UCSD-AML1 (cell line): ENCODE results near the gene PRUNE2.
"Not testable (repeated sequence)": the region's sequence is repeated elsewhere in the genome, so short reads cannot be mapped to it uniquely, and the experiment has no call there.

Experiments
- DNase-seq: peaks from one replicate; lab custom pipeline; 2025; ENCODE audit not compliant: unreplicated experiment; lab: John Stamatoyannopoulos, UW

The PRUNE2 gene

GRCh38 chr9:76868897-76869296 is 37.0 kb downstream of the PRUNE2 start:
- DNase-seq, result no peak

GRCh38 chr9:76866689-76867088 is 39.2 kb downstream of the PRUNE2 start:
- no peak for DNase-seq

- DNase-seq, result no peak
Measured at GRCh38 chr9:76863832-76864231, 42.1 kb downstream of the PRUNE2 start.

GRCh38 chr9:76859860-76860259 is 46.1 kb downstream of the PRUNE2 start:
- no peak for DNase-seq

- DNase-seq, result not testable (repeated sequence)
Measured at GRCh38 chr9:76858248-76858647, 47.7 kb downstream of the PRUNE2 start.

GRCh38 chr9:76856016-76856415 is 49.9 kb downstream of the PRUNE2 start:
- DNase-seq, result no peak

GRCh38 chr9:76855015-76855414 is 50.9 kb downstream of the PRUNE2 start:
- no peak for DNase-seq

GRCh38 chr9:76852026-76852425 is 53.9 kb downstream of the PRUNE2 start:
- DNase-seq, result no peak

- DNase-seq, result no peak
Measured at GRCh38 chr9:76846297-76846696, 59.6 kb downstream of the PRUNE2 start.

GRCh38 chr9:76845254-76845653 is 60.7 kb downstream of the PRUNE2 start:
- no peak for DNase-seq

- DNase-seq, result no peak
Measured at GRCh38 chr9:76835571-76836283, 70.2 kb downstream of the PRUNE2 start.

GRCh38 chr9:76828447-76828846 is 77.5 kb downstream of the PRUNE2 start:
- no peak for DNase-seq

GRCh38 chr9:76827296-76828080 is 78.4 kb downstream of the PRUNE2 start:
- no peak for DNase-seq

- DNase-seq, result no peak
Measured at GRCh38 chr9:76820431-76820830, 85.5 kb downstream of the PRUNE2 start.

- no peak for DNase-seq
Measured at GRCh38 chr9:76818271-76818670, 87.6 kb downstream of the PRUNE2 start.

GRCh38 chr9:76817489-76817888 is 88.4 kb downstream of the PRUNE2 start:
- no peak for DNase-seq

GRCh38 chr9:76812591-76812990 is 93.3 kb downstream of the PRUNE2 start:
- DNase-seq, result no peak

- no peak for DNase-seq
Measured at GRCh38 chr9:76810377-76810957, 95.4 kb downstream of the PRUNE2 start.

GRCh38 chr9:76808636-76809035 is 97.3 kb downstream of the PRUNE2 start:
- no peak for DNase-seq

GRCh38 chr9:76803762-76804161 is 102.2 kb downstream of the PRUNE2 start:
- no peak for DNase-seq

- no peak for DNase-seq
Measured at GRCh38 chr9:76803083-76803482, 102.8 kb downstream of the PRUNE2 start.

GRCh38 chr9:76800901-76801300 is 105.0 kb downstream of the PRUNE2 start:
- no peak for DNase-seq
